A549 (cell line): ENCODE results near the gene MX2.

Source experiments
- EHF ChIP-seq: fragments of 250-450 bp; sonication (Bioruptor Pico); IDR thresholded peaks from 2 replicates; pipeline ENCODE4 v1.5.0; 2020; ENCODE audit warnings: mild to moderate bottlenecking
- EP300 ChIP-seq, 2 experiments: fragments of >200 bp; sonication (Bioruptor Twin); formaldehyde crosslinking; IDR thresholded peaks; 2 replicates in 1 of 2; 3 replicates in 1 of 2; pipeline ENCODE4 v1.6.1; 2016 to 2017
- KDM5A ChIP-seq: fragments of 200-600 bp; sonication (generic); IDR thresholded peaks from 2 replicates; pipeline ENCODE4 v1.6.1; 2016; ENCODE audit warnings: antibody characterized with exemption, mild to moderate bottlenecking
- MAFK ChIP-seq: fragments of 450-650 bp; IDR thresholded peaks from 2 replicates; pipeline ENCODE4 v1.6.1; 2014; ENCODE audit not compliant: partially characterized antibody
- MYC ChIP-seq: IDR thresholded peaks from 2 replicates; pipeline ENCODE4 v1.6.1; 2012; ENCODE audit warnings: mild to moderate bottlenecking, inconsistent platforms, low read length, improper control_type of control experiment, borderline replicate concordance
- POLR2A ChIP-seq: IDR thresholded peaks from 2 replicates; pipeline ENCODE4 v1.6.1; 2012; ENCODE audit warnings: mild to moderate bottlenecking, low read length
- RCOR1 ChIP-seq: fragments of 150-350 bp; IDR thresholded peaks from 2 replicates; pipeline ENCODE4 v1.6.1; 2014; ENCODE audit warnings: antibody characterized with exemption, low read length, low read depth
- SMC3 ChIP-seq: fragments of >200 bp; sonication (Bioruptor Twin); formaldehyde crosslinking; IDR thresholded peaks from 3 replicates; pipeline ENCODE4 v1.6.1; 2018; ENCODE audit warnings: inconsistent platforms
- ZSCAN20 ChIP-seq: fragments of 250-450 bp; sonication (Bioruptor Pico); IDR thresholded peaks from 2 replicates; pipeline ENCODE4 v1.8.0; 2022; ENCODE audit warnings: mild to moderate bottlenecking, moderate library complexity
- TF ChIP-seq, protein P1 (sequence below): fragments of >200 bp; sonication (Bioruptor Twin); formaldehyde crosslinking; IDR thresholded peaks from 3 replicates; pipeline ENCODE4 v1.5.1; 2016
- TF ChIP-seq, protein P2 (sequence below): IDR thresholded peaks from 2 replicates; pipeline ENCODE4 v1.6.1; 2012

DNA sequence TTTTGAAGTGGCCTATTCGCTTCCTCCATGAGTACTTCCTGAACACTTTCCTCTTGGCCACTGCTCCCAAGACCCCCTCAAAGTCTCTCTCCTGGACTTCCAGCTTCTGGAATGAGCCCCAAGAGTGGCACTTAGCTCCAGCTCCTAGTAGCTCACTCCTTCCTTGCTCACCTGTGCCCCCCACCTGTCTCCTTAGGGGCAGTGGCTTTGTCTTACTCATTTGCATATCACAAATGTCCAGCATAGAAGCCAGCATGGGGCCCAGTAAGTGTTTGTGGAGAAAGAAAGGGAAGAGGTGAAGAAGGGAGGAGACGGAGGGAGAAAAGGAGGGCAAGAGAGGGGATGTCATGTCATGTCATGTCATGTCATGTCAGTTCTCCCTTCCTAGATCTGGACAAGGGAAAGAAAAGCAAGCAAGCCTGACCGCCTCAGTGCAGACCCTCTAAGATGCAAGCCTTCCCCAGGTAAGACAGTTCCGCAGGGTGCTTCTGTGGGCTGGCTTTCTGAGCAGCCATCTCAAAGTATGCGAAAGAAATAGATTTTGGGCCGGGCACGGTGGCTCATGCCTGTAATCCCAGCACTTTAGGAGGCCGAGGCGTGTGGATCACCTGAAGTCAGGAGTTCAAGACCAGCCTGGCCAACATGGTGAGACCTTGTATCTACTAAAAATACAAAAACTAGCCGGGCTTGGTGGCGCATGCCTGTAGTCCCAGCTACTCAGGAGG is 57.3 kb downstream of the MX2 start:
- TF ChIP-seq, protein P1, sequence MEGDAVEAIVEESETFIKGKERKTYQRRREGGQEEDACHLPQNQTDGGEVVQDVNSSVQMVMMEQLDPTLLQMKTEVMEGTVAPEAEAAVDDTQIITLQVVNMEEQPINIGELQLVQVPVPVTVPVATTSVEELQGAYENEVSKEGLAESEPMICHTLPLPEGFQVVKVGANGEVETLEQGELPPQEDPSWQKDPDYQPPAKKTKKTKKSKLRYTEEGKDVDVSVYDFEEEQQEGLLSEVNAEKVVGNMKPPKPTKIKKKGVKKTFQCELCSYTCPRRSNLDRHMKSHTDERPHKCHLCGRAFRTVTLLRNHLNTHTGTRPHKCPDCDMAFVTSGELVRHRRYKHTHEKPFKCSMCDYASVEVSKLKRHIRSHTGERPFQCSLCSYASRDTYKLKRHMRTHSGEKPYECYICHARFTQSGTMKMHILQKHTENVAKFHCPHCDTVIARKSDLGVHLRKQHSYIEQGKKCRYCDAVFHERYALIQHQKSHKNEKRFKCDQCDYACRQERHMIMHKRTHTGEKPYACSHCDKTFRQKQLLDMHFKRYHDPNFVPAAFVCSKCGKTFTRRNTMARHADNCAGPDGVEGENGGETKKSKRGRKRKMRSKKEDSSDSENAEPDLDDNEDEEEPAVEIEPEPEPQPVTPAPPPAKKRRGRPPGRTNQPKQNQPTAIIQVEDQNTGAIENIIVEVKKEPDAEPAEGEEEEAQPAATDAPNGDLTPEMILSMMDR, result no peak
- TF ChIP-seq, protein P2, sequence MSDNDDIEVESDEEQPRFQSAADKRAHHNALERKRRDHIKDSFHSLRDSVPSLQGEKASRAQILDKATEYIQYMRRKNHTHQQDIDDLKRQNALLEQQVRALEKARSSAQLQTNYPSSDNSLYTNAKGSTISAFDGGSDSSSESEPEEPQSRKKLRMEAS, result no peak
- TF ChIP-seq POLR2A, result no peak
- TF ChIP-seq SMC3, result no peak
- no peak for TF ChIP-seq MAFK
- TF ChIP-seq KDM5A, result no peak
- no peak for TF ChIP-seq MYC
- TF ChIP-seq RCOR1, result no peak
- TF ChIP-seq ZSCAN20, result no peak
- TF ChIP-seq EP300 (IDR thresholded peaks at IDR 0.05), result no peak
- TF ChIP-seq EHF (CRISPR knock-in tag), result no peak
